Neural progenitor cell (in vitro differentiated cells): ENCODE results near the gene STAT3. TPM values are rescaled to one million over a fixed set of nuclear protein-coding genes. Genes with fewer than 3 reads are reported as not detected.

ENCODE experiments used
- DNase-seq: peaks from one replicate; pipeline ENCODE4 v3.0.0-alpha.2; 2016; ENCODE audit warnings: low spot score
- H2AFZ ChIP-seq: fragments of 200-600 bp; sonication (generic); replicated peaks from 2 replicates; pipeline ENCODE4 v1.6.1; 2016; ENCODE audit warnings: antibody characterized with exemption
- H3F3A ChIP-seq: fragments of 200-600 bp; sonication (generic); 2 replicates; pipeline ENCODE4 v1.6.1; 2016; ENCODE audit warnings: antibody characterized with exemption, low read depth
- H3K27ac ChIP-seq: fragments of 200-600 bp; sonication (generic); 2 replicates; pipeline ENCODE4 v1.5.1; 2016; ENCODE audit warnings: mild to moderate bottlenecking
- H3K27me3 ChIP-seq: fragments of 200-600 bp; sonication (generic); 2 replicates; pipeline ENCODE4 v1.6.1; 2016; ENCODE audit warnings: mild to moderate bottlenecking, moderate library complexity
- H3K36me3 ChIP-seq: fragments of 200-600 bp; sonication (generic); 2 replicates; pipeline ENCODE4 v1.5.1; 2016
- H3K4me1 ChIP-seq: fragments of 200-600 bp; sonication (generic); 2 replicates; pipeline ENCODE4 v1.6.1; 2016; ENCODE audit warnings: mixed run types
- H3K4me2 ChIP-seq: fragments of 200-600 bp; sonication (generic); 2 replicates; pipeline ENCODE4 v1.6.1; 2016
- H3K4me3 ChIP-seq: fragments of 200-600 bp; sonication (generic); 2 replicates; pipeline ENCODE4 v1.5.1; 2016
- H3K79me2 ChIP-seq: fragments of 200-600 bp; sonication (generic); 2 replicates; pipeline ENCODE4 v1.6.1; 2016; ENCODE audit warnings: low read depth
- H3K9ac ChIP-seq: fragments of 200-600 bp; sonication (generic); 2 replicates; pipeline ENCODE4 v1.6.1; 2016
- H3K9me3 ChIP-seq: fragments of 200-600 bp; sonication (generic); 2 replicates; pipeline ENCODE4 v1.5.1; 2016; ENCODE audit warnings: low read depth
- H4K20me1 ChIP-seq: fragments of 200-600 bp; sonication (generic); 2 replicates; pipeline ENCODE4 v1.6.1; 2016; ENCODE audit warnings: low read depth
- H3K27ac Mint-ChIP-seq: 3 replicates; pipeline ENCODE4 v1.8.0; 2021; ENCODE audit warnings: mixed read lengths
- H3K27me3 Mint-ChIP-seq: 2 replicates; pipeline ENCODE4 v1.8.0; 2022; ENCODE audit warnings: low read depth, mild to moderate bottlenecking, inconsistent platforms, moderate library complexity, mixed read lengths; ENCODE audit not compliant: insufficient read depth
- H3K36me3 Mint-ChIP-seq: 3 replicates; pipeline ENCODE4 v1.8.0; 2021; ENCODE audit warnings: mixed read lengths
- H3K4me1 Mint-ChIP-seq: 3 replicates; pipeline ENCODE4 v1.8.0; 2021; ENCODE audit warnings: mixed read lengths
- H3K4me3 Mint-ChIP-seq: 3 replicates; pipeline ENCODE4 v1.8.0; 2021; ENCODE audit warnings: mild to moderate bottlenecking, moderate library complexity, mixed read lengths
- H3K9me3 Mint-ChIP-seq: 3 replicates; pipeline ENCODE4 v1.8.0; 2020; ENCODE audit warnings: mixed read lengths
- EZH2 ChIP-seq: fragments of 200-600 bp; sonication (generic); IDR thresholded peaks from 2 replicates; pipeline ENCODE4 v1.6.1; 2017; ENCODE audit warnings: antibody characterized with exemption, mild to moderate bottlenecking, moderate library complexity
- EZH2phosphoT487 ChIP-seq: fragments of 200-600 bp; sonication (generic); IDR thresholded peaks from 2 replicates; pipeline ENCODE4 v1.6.1; 2017; ENCODE audit warnings: antibody characterized with exemption
- total RNA-seq: library from RNA; depleted of rRNA; stranded (reverse); fragments of >200 nt; gene quantifications from 2 replicates; pipeline ENCODE4 v1.2.3, GENCODE V29; 2015; ENCODE audit warnings: low replicate concordance
- TF ChIP-seq, protein P1 (sequence below): fragments of 200-600 bp; sonication (generic); IDR thresholded peaks from 2 replicates; pipeline ENCODE4 v1.5.1; 2017; ENCODE audit warnings: antibody characterized with exemption, mild to moderate bottlenecking

Gene STAT3
- total RNA-seq, 1 donor from 2014 or later, result 54.9 TPM

DNA sequence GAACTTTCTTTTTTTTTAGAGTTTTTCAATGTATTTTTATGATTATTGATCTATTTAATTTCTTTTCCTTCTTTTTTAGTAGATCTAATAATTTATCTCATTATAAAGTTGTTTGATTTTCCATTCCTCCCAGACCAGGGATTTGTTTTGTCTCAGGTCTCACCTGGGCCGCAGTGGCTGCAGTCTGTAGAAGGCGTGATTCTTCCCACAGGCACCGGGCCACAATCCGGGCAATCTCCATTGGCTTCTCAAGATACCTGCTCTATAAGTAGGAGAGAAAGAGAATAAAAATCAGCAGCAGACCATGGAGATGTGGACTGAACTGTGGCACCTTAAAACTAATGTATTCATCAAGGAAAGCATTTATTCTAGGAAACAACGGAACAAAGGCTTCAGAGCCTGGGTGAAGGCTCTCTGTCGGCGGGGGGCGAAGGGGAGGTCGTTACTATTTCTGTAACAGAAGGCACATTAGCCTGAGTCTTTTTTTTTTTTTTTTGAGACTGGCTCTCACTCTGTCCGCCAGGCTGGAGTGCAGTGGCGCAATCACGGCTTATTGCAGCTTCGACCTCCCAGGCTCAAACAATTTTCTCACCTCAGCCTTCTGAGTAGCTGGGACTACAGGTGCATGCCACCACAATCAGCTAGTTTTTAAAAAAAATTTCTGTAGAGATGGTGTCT is 42.7 kb downstream of the STAT3 start:
- H3K4me3 Mint-ChIP-seq, result no peak overlapping the region
- peak; percentile 77 for DNase-seq
- Histone ChIP-seq H3K9ac (no peak overlapping the region), H3K79me2 (peaks cover 21% of the 10 kb centered on the region), H3K27ac (peak overlapping the region; percentile 84), H2AFZ (no peak overlapping the region), H3F3A (peaks cover 25% of the 10 kb centered on the region), H3K4me1 (peaks cover 17% of the 10 kb centered on the region), H3K36me3 (no peaks in the 10 kb centered on the region), H3K4me3 (peak overlapping the region; percentile 3), H3K4me2 (peak overlapping the region; percentile 65), H4K20me1 (peaks cover 23% of the 10 kb centered on the region), H3K27me3 (no peaks in the 10 kb centered on the region), H3K9me3 (no peaks in the 10 kb centered on the region)
- peaks cover 12% of the 10 kb centered on the region for H3K36me3 Mint-ChIP-seq
- peak overlapping the region; percentile 2 for H3K27ac Mint-ChIP-seq
- H3K4me1 Mint-ChIP-seq, result peaks cover 29% of the 10 kb centered on the region
- H3K27me3 Mint-ChIP-seq, result no peaks in the 10 kb centered on the region
- TF ChIP-seq, protein P1, sequence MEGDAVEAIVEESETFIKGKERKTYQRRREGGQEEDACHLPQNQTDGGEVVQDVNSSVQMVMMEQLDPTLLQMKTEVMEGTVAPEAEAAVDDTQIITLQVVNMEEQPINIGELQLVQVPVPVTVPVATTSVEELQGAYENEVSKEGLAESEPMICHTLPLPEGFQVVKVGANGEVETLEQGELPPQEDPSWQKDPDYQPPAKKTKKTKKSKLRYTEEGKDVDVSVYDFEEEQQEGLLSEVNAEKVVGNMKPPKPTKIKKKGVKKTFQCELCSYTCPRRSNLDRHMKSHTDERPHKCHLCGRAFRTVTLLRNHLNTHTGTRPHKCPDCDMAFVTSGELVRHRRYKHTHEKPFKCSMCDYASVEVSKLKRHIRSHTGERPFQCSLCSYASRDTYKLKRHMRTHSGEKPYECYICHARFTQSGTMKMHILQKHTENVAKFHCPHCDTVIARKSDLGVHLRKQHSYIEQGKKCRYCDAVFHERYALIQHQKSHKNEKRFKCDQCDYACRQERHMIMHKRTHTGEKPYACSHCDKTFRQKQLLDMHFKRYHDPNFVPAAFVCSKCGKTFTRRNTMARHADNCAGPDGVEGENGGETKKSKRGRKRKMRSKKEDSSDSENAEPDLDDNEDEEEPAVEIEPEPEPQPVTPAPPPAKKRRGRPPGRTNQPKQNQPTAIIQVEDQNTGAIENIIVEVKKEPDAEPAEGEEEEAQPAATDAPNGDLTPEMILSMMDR, result no peak
- no peak for TF ChIP-seq EZH2
- TF ChIP-seq EZH2phosphoT487, result no peak
- no peaks in the 10 kb centered on the region for H3K9me3 Mint-ChIP-seq

DNA sequence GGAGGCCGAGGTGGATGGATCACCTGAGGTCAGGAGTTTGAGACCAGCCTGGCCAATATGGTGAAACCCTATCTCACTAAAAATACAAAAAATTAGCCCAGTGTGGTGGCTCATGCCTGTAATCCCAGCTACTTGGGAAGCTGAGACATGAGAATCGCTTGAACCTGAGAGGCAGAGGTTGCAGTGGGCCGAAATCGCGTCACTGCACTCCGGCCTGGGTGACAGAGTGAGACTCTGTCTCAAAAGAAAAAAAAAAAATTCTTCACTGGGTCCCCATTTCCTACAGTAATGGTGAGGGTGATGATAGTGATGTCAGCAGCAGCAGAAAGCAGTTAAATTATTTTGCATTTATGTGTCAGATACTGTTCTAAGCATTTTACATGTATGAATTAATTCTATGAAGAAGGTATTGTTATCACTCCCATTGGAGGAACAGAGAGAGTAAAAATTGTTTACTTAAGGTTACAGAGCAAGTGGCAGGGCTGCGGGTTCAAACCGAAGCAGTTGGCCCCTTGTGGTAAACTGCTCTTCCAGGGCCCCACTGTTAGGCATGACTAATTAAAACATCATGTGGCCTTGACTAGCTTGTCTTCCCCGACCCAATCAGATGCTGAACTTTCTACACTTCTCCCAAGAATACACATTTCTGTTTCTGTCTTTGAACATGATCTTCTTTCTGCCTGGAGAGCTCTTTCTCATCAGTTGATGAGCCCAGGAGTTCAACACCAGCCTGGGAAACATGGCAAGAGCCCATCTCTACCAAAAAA is 45.8 kb downstream of the STAT3 start:
- Histone ChIP-seq H3F3A (peaks cover 16% of the 10 kb centered on the region), H3K9ac (no peak overlapping the region), H3K36me3 (no peaks in the 10 kb centered on the region), H3K9me3 (no peaks in the 10 kb centered on the region), H3K4me1 (peaks cover 17% of the 10 kb centered on the region), H4K20me1 (peaks cover 7% of the 10 kb centered on the region), H3K27ac (no peak overlapping the region), H3K27me3 (no peaks in the 10 kb centered on the region), H3K79me2 (no peaks in the 10 kb centered on the region), H3K4me3 (no peak overlapping the region), H2AFZ (no peak overlapping the region), H3K4me2 (no peak overlapping the region)
- DNase-seq, result no peak
- Mint-ChIP-seq H3K4me1 (peaks cover 22% of the 10 kb centered on the region), H3K36me3 (peaks cover 16% of the 10 kb centered on the region), H3K27ac (peak overlapping the region; percentile 33), H3K27me3 (no peaks in the 10 kb centered on the region), H3K9me3 (no peaks in the 10 kb centered on the region), H3K4me3 (no peak overlapping the region)
- TF ChIP-seq, protein P1, result no peak
- TF ChIP-seq EZH2phosphoT487 (no peak), EZH2 (no peak)

DNA sequence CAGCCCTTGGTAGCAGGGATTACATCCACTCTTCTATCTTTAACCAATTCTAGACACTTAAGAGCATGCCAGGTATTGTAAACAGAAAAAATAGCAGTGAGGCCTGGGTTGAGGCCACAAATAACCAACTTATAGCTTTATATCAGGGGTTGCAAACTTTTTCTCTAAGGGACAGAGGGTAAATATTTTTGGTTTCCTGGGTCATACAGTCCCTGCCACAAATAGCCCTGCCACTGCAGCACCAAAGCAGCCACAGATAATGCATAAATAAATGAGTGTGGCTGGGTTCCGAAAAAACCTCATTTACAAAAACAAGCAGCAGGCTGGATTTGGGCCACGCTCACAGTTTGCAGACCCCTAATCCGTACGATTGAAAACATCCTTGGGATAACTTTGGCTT is 46.7 kb downstream of the STAT3 start:
- Histone ChIP-seq H3K27ac (no peak overlapping the region), H3F3A (peaks cover 13% of the 10 kb centered on the region), H3K9ac (no peak overlapping the region), H3K36me3 (no peaks in the 10 kb centered on the region), H3K79me2 (no peaks in the 10 kb centered on the region), H3K4me2 (no peak overlapping the region), H3K4me1 (peaks cover 14% of the 10 kb centered on the region), H3K9me3 (no peaks in the 10 kb centered on the region), H4K20me1 (peaks cover 7% of the 10 kb centered on the region), H2AFZ (no peak overlapping the region), H3K4me3 (no peak overlapping the region), H3K27me3 (no peaks in the 10 kb centered on the region)
- Mint-ChIP-seq H3K27ac (no peak overlapping the region), H3K27me3 (no peaks in the 10 kb centered on the region), H3K36me3 (peaks cover 14% of the 10 kb centered on the region), H3K4me1 (peaks cover 19% of the 10 kb centered on the region), H3K4me3 (no peak overlapping the region), H3K9me3 (no peaks in the 10 kb centered on the region)
- DNase-seq, result no peak
- TF ChIP-seq EZH2 (no peak), EZH2phosphoT487 (no peak)
- TF ChIP-seq, protein P1, result no peak
